Fibroblast of the conjunctiva (primary cell): ENCODE measurements around the gene PLCH1.

Experiments
- DNase-seq: peaks from one replicate; pipeline ENCODE4 v3.0.0-alpha.2; 2010; ENCODE audit warnings: low read depth

Gene PLCH1

DNA sequence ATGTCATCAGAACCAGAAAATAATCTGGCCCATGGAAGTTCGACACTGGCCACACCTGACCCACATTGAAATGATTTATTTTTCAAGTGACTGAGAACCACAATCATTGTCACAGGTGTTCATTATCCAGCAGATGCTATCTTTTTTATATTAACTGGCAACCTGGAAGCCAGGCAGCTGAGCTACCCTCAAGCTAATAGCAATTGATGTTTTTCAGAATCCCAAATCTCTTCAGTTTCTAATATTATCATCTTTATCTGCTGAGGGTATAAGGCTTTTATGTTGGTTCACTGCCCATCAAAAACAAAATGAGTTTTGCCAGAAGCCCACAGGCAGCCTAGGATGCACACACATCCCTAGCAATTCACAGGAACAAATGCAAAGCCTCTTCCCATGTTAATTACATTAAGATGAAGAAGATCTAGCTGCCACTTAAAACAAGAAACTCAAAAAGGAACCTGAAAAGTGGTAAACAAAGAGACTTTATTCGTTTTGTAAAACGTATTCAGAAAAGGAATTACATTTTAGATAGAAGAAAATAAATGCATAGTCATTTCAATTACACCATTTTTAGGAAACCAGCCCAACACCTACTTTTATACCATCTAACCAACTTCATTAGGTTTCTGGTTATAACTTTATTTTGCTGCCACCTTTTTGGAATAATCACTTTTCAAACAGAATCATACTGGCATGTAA lies 410.5 kb downstream of the PLCH1 start:
- DNase-seq = no peak

GRCh38 chr3:155332716-155333115 lies 412.2 kb downstream of the PLCH1 start:
- DNase-seq = no peak

DNA sequence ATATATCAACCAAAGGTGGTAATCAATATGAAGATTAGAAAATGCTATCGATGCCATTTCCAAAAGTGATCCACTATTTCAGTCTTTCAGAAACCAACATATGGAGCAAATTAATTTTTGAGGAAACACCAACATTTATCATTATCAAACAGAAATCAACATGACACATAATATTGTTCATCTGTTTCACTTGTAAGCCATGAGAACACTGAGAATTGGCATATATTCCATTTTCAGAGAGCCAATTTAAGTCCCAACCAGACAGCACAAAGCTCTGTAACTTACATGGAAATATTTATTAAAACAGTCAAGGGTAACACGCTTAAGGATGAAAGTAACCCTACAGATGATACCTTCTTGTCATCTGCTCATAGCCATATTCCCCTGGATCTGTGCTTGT lies 413.8 kb downstream of the PLCH1 start:
- DNase-seq = no peak

- DNase-seq = no peak
These were observed 414.5 kb downstream of the PLCH1 start for GRCh38 chr3:155330370-155330769.

DNA sequence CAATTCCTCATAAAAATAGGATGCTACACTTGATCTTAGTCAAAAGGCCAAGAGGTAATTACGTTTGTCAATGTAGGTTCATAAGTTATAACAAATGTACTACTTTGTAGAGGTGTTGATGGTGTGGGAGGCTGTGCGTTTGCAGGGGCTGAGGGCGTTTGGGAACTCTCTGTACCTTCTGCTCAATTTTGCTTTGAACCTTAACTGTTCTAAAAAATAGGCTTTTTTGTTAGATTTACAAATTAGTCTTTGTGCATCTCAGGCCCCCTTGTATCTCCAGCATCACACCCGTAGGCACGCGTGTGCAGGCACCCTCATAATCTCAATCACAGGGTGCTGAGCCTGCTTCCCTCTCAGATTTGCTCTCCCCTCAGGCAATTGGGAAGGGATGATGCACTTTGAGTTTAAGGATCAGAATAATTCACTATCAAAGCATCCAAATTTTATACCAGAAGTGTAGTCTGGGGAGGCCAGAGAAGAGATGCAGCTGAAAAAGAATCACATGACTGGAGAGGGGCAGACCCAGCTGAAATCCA lies 415.3 kb downstream of the PLCH1 start:
- no peak for DNase-seq

- DNase-seq = no peak
These were observed 417.0 kb downstream of the PLCH1 start for GRCh38 chr3:155327871-155328270.

GRCh38 chr3:155327430-155327829 lies 417.4 kb downstream of the PLCH1 start:
- no peak for DNase-seq

DNA sequence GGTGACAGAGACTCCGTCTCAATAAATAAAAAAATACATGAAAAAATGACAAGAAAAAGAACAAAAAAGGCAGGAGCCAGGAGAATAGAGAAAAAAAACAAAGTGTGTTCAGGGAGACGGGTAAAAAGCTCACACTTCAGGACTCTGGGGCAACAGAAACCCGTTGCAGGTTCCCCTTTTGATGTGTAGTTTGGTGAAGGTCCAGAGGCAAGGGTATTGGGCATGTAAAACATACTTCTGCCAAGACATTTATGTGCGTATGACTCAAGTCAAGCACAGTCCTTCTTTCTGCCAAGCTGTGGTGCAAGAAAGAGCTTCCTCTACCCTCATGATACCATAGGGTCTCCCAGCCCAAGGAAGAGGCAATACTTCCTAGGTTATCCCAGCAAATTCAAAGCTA lies 418.0 kb downstream of the PLCH1 start:
- no peak for DNase-seq

DNA sequence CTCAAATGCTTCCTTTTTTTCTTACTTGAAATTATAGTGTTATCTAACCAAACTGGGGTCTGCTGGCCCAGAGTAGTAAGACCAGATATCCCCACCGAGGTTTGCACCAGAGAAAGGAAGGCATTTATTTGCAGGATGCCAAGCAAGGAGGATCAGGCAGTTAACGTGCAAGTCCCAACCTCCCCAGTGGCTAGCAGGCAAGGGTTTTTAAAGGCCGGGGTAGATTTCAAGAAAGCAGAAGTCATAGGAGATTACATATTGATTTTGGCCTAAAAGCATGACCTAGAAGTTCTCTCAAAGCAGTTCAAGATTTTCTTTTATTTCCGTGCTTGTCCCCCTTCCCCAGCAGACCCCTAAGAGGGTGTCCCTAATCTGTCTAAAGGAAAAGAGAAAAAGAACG lies 418.6 kb downstream of the PLCH1 start:
- DNase-seq = no peak
